HCT116 (cell line): Measurements from ENCODE around the gene SHISAL2A. TPM values are rescaled to one million over a fixed set of nuclear protein-coding genes. Genes with fewer than 3 reads are reported as not detected.
"Not testable (repeated sequence)": the region's sequence is repeated elsewhere in the genome, so short reads cannot be mapped to it uniquely, and the experiment has no call there.

ENCODE experiments used
- ATAC-seq: fragments of 200-7000 bp; cut with Tn5 transposase; 2 replicates; pipeline ENCODE4 v1.9.1; 2020; ENCODE audit warnings: mild to moderate bottlenecking, moderate library complexity
- BruUV-seq: library from RNA; stranded (reverse); fragments of 400-500 nt; replicated peaks from 2 replicates; lab custom pipeline; 2021; lab: Mats Ljungman, UMichigan
- CTCF ChIA-PET: fragments of 300-600 bp; sonication (Branson Sonifier 250); formaldehyde crosslinking; loops from one replicate; lab custom pipeline; 2021; ENCODE audit warnings: antibody characterized with exemption; lab: Charles Lee
- POLR2A ChIA-PET: fragments of 300-600, 350-600 bp; sonication (Branson Sonifier 250); formaldehyde crosslinking; loops from one replicate; lab custom pipeline; 2021; ENCODE audit warnings: antibody characterized with exemption; lab: Charles Lee
- RAD21 ChIA-PET, 2 experiments: fragments of 300-600 bp; sonication (Branson Sonifier 250); formaldehyde crosslinking; loops; one replicate each; lab custom pipeline; 2023; ENCODE audit warnings: low total read pairs in 2 of 2; ENCODE audit not compliant: uncharacterized antibody in 2 of 2, unreplicated experiment in 2 of 2, low non-redundant PET in 1 of 2; lab: Charles Lee
- DNase-seq: peaks from one replicate; pipeline ENCODE4 v3.0.0-alpha.2; 2010; ENCODE audit warnings: low read depth, low spot score
- H2AFZ ChIP-seq: fragments of 200-600 bp; shearing (Covaris generic), sonication (generic); 2 replicates; pipeline ENCODE4 v1.6.1; 2017; ENCODE audit warnings: low read depth, mixed run types, mixed read lengths, antibody characterized with exemption, low read length; ENCODE audit not compliant: poor library complexity, severe bottlenecking
- H3K27ac ChIP-seq: 2 replicates; pipeline ENCODE4 v1.5.1; 2012; ENCODE audit warnings: low read depth, low read length
- H3K27me3 ChIP-seq: fragments of 200-600 bp; sonication (generic); 2 replicates; pipeline ENCODE4 v1.6.1; 2016; ENCODE audit warnings: mixed run types, low read length, mixed read lengths; ENCODE audit not compliant: insufficient read depth
- H3K36me3 ChIP-seq, 2 experiments: fragments of 200-500 bp in 1 of 2; fragments of 200-600 bp in 1 of 2; sonication (Bioruptor generic) in 1 of 2; sonication (generic) in 1 of 2; 2 replicates each; pipeline versions ENCODE4 v1.5.1 to v1.6.1; 2014 to 2016; ENCODE audit warnings: low read length in 2 of 2, inconsistent platforms in 1 of 2, mixed read lengths in 1 of 2, mixed run types in 1 of 2; ENCODE audit not compliant: insufficient read depth in 2 of 2, control insufficient read depth in 1 of 2
- H3K4me1 ChIP-seq, 2 experiments: fragments of 200-600 bp in 1 of 2; sonication (generic) in 1 of 2; 2 replicates each; pipeline versions ENCODE4 v1.5.1 to v1.6.1; 2012 to 2017; ENCODE audit warnings: low read length in 2 of 2, inconsistent platforms in 1 of 2, mild to moderate bottlenecking in 1 of 2, mixed read lengths in 1 of 2, mixed run types in 1 of 2, moderate library complexity in 1 of 2; ENCODE audit not compliant: insufficient read depth in 2 of 2, control insufficient read depth in 1 of 2
- H3K4me2 ChIP-seq: fragments of 200-600 bp; sonication (generic); 2 replicates; pipeline ENCODE4 v1.6.1; 2017; ENCODE audit warnings: mixed run types, low read length, mixed read lengths
- H3K4me3 ChIP-seq, 2 experiments: fragments of 200-600 bp in 1 of 2; sonication (generic) in 1 of 2; replicated peaks in 1 of 2; 2 replicates each; pipeline ENCODE4 v1.5.1; 2011 to 2016; ENCODE audit warnings: low read length in 2 of 2, control low read depth in 1 of 2, low read depth in 1 of 2, mild to moderate bottlenecking in 1 of 2, mixed read lengths in 1 of 2, mixed run types in 1 of 2
- H3K79me2 ChIP-seq: fragments of 200-600 bp; sonication (generic); 2 replicates; pipeline ENCODE4 v1.6.1; 2017; ENCODE audit warnings: mild to moderate bottlenecking, mixed run types, low read length, moderate library complexity, mixed read lengths; ENCODE audit not compliant: insufficient read depth
- H3K9ac ChIP-seq: fragments of 200-600 bp; sonication (generic); 2 replicates; pipeline ENCODE4 v1.6.1; 2016; ENCODE audit warnings: low read length, mixed read lengths
- H3K9me2 ChIP-seq: fragments of 200-600 bp; sonication (generic), shearing (Covaris generic); 2 replicates; pipeline ENCODE4 v1.6.1; 2017; ENCODE audit warnings: mixed run types, mild to moderate bottlenecking, moderate library complexity; ENCODE audit not compliant: insufficient read depth
- H3K9me3 ChIP-seq, 2 experiments: fragments of 200-500 bp in 1 of 2; fragments of 200-600 bp in 1 of 2; sonication (Bioruptor generic) in 1 of 2; sonication (generic) in 1 of 2; 2 replicates each; pipeline ENCODE4 v1.6.1; 2014 to 2017; ENCODE audit warnings: low read length in 2 of 2, mixed read lengths in 2 of 2, inconsistent platforms in 1 of 2, low read depth in 1 of 2, mild to moderate bottlenecking in 1 of 2, mixed run types in 1 of 2, moderate library complexity in 1 of 2; ENCODE audit not compliant: control insufficient read depth in 1 of 2, insufficient read depth in 1 of 2
- H4K20me1 ChIP-seq: fragments of 200-600 bp; sonication (generic), shearing (Covaris generic); 2 replicates; pipeline ENCODE4 v1.6.1; 2017; ENCODE audit warnings: mixed run types, mild to moderate bottlenecking, moderate library complexity; ENCODE audit not compliant: insufficient read depth
- CEBPB ChIP-seq: IDR thresholded peaks from 2 replicates; pipeline ENCODE4 v1.6.1; 2012; ENCODE audit warnings: low read depth
- CTCF ChIP-seq, 3 experiments: fragments of 200-600 bp in 1 of 3; sonication (generic) in 1 of 3; IDR thresholded peaks in 2 of 3; conservative IDR thresholded peaks in 1 of 3; 2 replicates each; pipeline ENCODE4 v1.5.1; 2012 to 2017; ENCODE audit warnings: low read depth in 2 of 3, low read length in 2 of 3, antibody characterized with exemption in 1 of 3, borderline replicate concordance in 1 of 3, control low read depth in 1 of 3, mild to moderate bottlenecking in 1 of 3, mixed read lengths in 1 of 3, mixed run types in 1 of 3, moderate library complexity in 1 of 3; ENCODE audit not compliant: insufficient read depth in 1 of 3
- EGR1 ChIP-seq: IDR thresholded peaks from 2 replicates; pipeline ENCODE4 v1.6.1; 2012; ENCODE audit warnings: low read depth
- FOSL1 ChIP-seq: IDR thresholded peaks from 2 replicates; pipeline ENCODE4 v1.6.1; 2012; ENCODE audit warnings: low read depth
- JUND ChIP-seq: IDR thresholded peaks from 2 replicates; pipeline ENCODE4 v1.6.1; 2012
- POLR2AphosphoS5 ChIP-seq: IDR thresholded peaks from 2 replicates; pipeline ENCODE4 v1.6.1; 2011; ENCODE audit warnings: mild to moderate bottlenecking, low read depth, low read length, moderate library complexity
- RAD21 ChIP-seq: IDR thresholded peaks from 2 replicates; pipeline ENCODE4 v1.6.1; 2012; ENCODE audit warnings: low read depth, mild to moderate bottlenecking
- SIN3A ChIP-seq: IDR thresholded peaks from 2 replicates; pipeline ENCODE4 v1.6.1; 2012; ENCODE audit warnings: low read depth
- SRF ChIP-seq: IDR thresholded peaks from 2 replicates; pipeline ENCODE4 v1.6.1; 2012; ENCODE audit warnings: low read depth
- TCF7L2 ChIP-seq: IDR thresholded peaks from 2 replicates; pipeline ENCODE4 v1.7.0; 2011; ENCODE audit warnings: borderline replicate concordance, inconsistent platforms; ENCODE audit not compliant: insufficient read depth, insufficient read length; ENCODE audit errors: extremely low read depth
- ZBTB33 ChIP-seq: IDR thresholded peaks from 2 replicates; pipeline ENCODE4 v1.6.1; 2011; ENCODE audit warnings: mild to moderate bottlenecking, low read length, moderate library complexity; ENCODE audit not compliant: insufficient replicate concordance; ENCODE audit errors: extremely low read depth
- ZFX ChIP-seq: fragments of 450-650 bp; IDR thresholded peaks from 2 replicates; pipeline ENCODE4 v1.6.1; 2017
- intact Hi-C: fragments of 100-400 bp; cut with micrococcal nuclease; formaldehyde crosslinking; loops from 2 replicates; pipeline ENCODE4 v1.10.0; 2022
- total RNA-seq: library from RNA; stranded (reverse); gene quantifications from one replicate; pipeline ENCODE4 v1.2.1, GENCODE V29; 2021; ENCODE audit not compliant: unreplicated experiment

SHISAL2A gene
- total RNA-seq, 1 experiment from 2014 or later, result not detected

GRCh38 chr1:52692697-52693096 is 59.7 kb downstream of the SHISAL2A start:
- Histone ChIP-seq H3K9me2 (no peaks in the 10 kb centered on the region), H3K4me1 (peaks cover 0 to 9% of the 10 kb centered on the region in 2 experiments; a peak in 2 of 4 replicates), H3K9me3 (no peaks in the 10 kb centered on the region), H3K27ac (no peak overlapping the region), H4K20me1 (0 out of 2 replicates have a peak, but pooled peaks cover 5% of the 10 kb centered on the region), H2AFZ (no peak overlapping the region), H3K9ac (no peak overlapping the region), H3K4me2 (no peak overlapping the region), H3K79me2 (peaks cover 87% of the 10 kb centered on the region), H3K27me3 (no peaks in the 10 kb centered on the region), H3K4me3 (no peak overlapping the region), H3K36me3 (peaks cover 23 to 32% of the 10 kb centered on the region in 2 experiments)
- ChIA-PET CTCF (no interaction called here), RAD21 (no interaction called here), POLR2A (no interaction called here)
- TF ChIP-seq JUND (no peak), SRF (no peak), EGR1 (no peak), TCF7L2 (no peak), CTCF (IDR thresholded peaks at IDR 0.05 in 2 of 3, conservative IDR thresholded peaks at IDR 0.05 in 1 of 3; ENCODE audit: borderline replicate concordance in 1 of 3, insufficient read depth in 1 of 3, low read depth in 2 of 3, low read length in 2 of 3) (no peak), FOSL1 (no peak), ZFX (no peak), RAD21 (no peak), SIN3A (no peak), ZBTB33 (no peak), POLR2AphosphoS5 (no peak), CEBPB (no peak)
- intact Hi-C loops, result no loop called here
- ATAC-seq (no peak), DNase-seq (no peak)
- no TSS peak for BruUV-seq

- DNase-seq, POLR2A ChIA-PET, CTCF ChIA-PET, H4K20me1 ChIP-seq, H3K27ac ChIP-seq, BruUV-seq, H2AFZ ChIP-seq, intact Hi-C loops, H3K9me3 ChIP-seq, RAD21 ChIA-PET, H3K27me3 ChIP-seq, H3K9me2 ChIP-seq, H3K4me2 ChIP-seq, H3K4me3 ChIP-seq, ATAC-seq, H3K9ac ChIP-seq: not testable (repeated sequence)
- peaks cover 0 to 15% of the 10 kb centered on the region in 2 experiments; a peak in 2 of 4 replicates for H3K4me1 ChIP-seq
- peaks cover 86% of the 10 kb centered on the region for H3K79me2 ChIP-seq
- H3K36me3 ChIP-seq, result peaks cover 17 to 28% of the 10 kb centered on the region in 2 experiments
These were observed 60.4 kb downstream of the SHISAL2A start for GRCh38 chr1:52693351-52693750.
